ENCODE results near the gene PLXNB1. TPM values are rescaled to one million over a fixed set of nuclear protein-coding genes. Genes with fewer than 3 reads are reported as not detected.

PLXNB1 gene
- total and polyA plus RNA-seq, 7 donors, result 2.3 to 6.1 (median 2.5) TPM

GRCh38 chr3:48388966-48389365 lies 40.9 kb downstream of the PLXNB1 start:
- no peaks in the 10 kb centered on the region for H3K36me3 ChIP-seq (ENCODE audit: insufficient read depth in 1 of 2, low read depth in 1 of 2)
- no peaks in the 10 kb centered on the region for H3K4me1 ChIP-seq
- no peak for TF ChIP-seq CTCF (IDR thresholded peaks at IDR 0.05)
- ATAC-seq, result no peak
- no peaks in the 10 kb centered on the region for H3K27me3 ChIP-seq (ENCODE audit: insufficient read depth in 3 of 3, low read length in 2 of 3)
- no peak overlapping the region for H3K4me3 ChIP-seq
- WGBS, 3 donors, result 63 to 73% (median 64%) methylated on average over 2 of the region's 2 CpGs
- intact Hi-C loops (cut with DNase I), result no loop called here
- H3K9me3 ChIP-seq, result peaks cover 11% of the 10 kb centered on the region
- DNase-seq, result no peak
- no peak overlapping the region for H3K27ac ChIP-seq

GRCh38 chr3:48387634-48388033 lies 42.3 kb downstream of the PLXNB1 start:
- no peak for TF ChIP-seq CTCF (IDR thresholded peaks at IDR 0.05)
- Histone ChIP-seq H3K4me1 (no peaks in the 10 kb centered on the region), H3K36me3 (ENCODE audit: insufficient read depth in 1 of 2, low read depth in 1 of 2) (no peaks in the 10 kb centered on the region), H3K9me3 (peaks cover 11% of the 10 kb centered on the region), H3K27ac (no peak overlapping the region), H3K27me3 (ENCODE audit: insufficient read depth in 3 of 3, low read length in 2 of 3) (no peaks in the 10 kb centered on the region), H3K4me3 (no peak overlapping the region)
- DNase-seq (no peak), ATAC-seq (no peak)
- intact Hi-C loops (cut with DNase I), result no loop called here

- Histone ChIP-seq H3K9me3 (no peaks in the 10 kb centered on the region), H3K4me3 (no peak overlapping the region), H3K4me1 (no peaks in the 10 kb centered on the region), H3K36me3 (ENCODE audit: insufficient read depth in 1 of 2, low read depth in 1 of 2) (no peaks in the 10 kb centered on the region), H3K27ac (no peak overlapping the region), H3K27me3 (ENCODE audit: insufficient read depth in 3 of 3, low read length in 2 of 3) (no peaks in the 10 kb centered on the region)
- no peak for TF ChIP-seq CTCF (IDR thresholded peaks at IDR 0.05)
- DNase-seq (no peak), ATAC-seq (no peak)
- 68 to 76% (median 71%) methylated on average over 5 of the region's 5 CpGs for WGBS, 3 donors
- intact Hi-C loops (cut with DNase I), result no loop called here
These were observed 56.9 kb downstream of the PLXNB1 start for GRCh38 chr3:48372862-48373435.

- DNase-seq (no peak), ATAC-seq (no peak)
- Histone ChIP-seq H3K4me3 (no peak overlapping the region), H3K9me3 (no peaks in the 10 kb centered on the region), H3K36me3 (ENCODE audit: insufficient read depth in 1 of 2, low read depth in 1 of 2) (no peaks in the 10 kb centered on the region), H3K27ac (no peak overlapping the region), H3K4me1 (no peaks in the 10 kb centered on the region), H3K27me3 (ENCODE audit: insufficient read depth in 3 of 3, low read length in 2 of 3) (no peaks in the 10 kb centered on the region)
- intact Hi-C loops (cut with DNase I), result no loop called here
- TF ChIP-seq CTCF (IDR thresholded peaks at IDR 0.05), result no peak
- 69 to 72% (median 71%) methylated on average over 7 of the region's 7 CpGs for WGBS, 3 donors
These were observed 57.5 kb downstream of the PLXNB1 start for GRCh38 chr3:48372377-48372770.

All from psoas muscle (tissue), 8 donors.